Measurements from ENCODE around the gene OSBPL1A. TPM values are rescaled to one million over a fixed set of nuclear protein-coding genes. Genes with fewer than 3 reads are reported as not detected.

Gene OSBPL1A
- total and polyA plus RNA-seq, 10 of the 15 experiments (the other 5 are each of a cell fraction or from before 2014, with no cell fraction given), result 0.02 to 0.83 (median 0.11) TPM; not detected in 6

DNA sequence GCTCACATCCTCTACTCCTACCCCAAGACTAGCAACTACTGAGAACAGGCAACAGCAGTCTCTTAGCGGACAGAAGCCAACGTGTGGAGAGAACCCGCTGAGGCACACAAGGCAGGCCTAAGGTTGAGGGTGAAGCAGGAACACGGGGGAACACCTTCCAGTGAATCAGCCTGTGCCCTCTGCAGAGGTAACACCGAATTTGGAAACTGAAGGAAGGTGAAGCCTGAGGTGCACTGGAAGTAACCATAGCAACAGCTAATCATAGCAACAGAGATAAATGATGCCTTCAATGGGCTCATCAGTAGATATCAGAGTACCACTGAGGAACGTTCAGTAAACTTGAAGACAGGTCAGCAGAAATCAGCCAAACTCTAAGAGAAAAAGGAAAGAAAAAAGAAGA, 43.3 kb downstream of the OSBPL1A start:
- ChIA-PET POLR2A (no interaction called here), RAD21 (ENCODE audit: unreplicated experiment) (interaction anchor here (1.3 kb wide), 1 partner anchor 178 kb away, joined by 3 read pairs; no protein-coding TSS in a partner anchor), SMC1A (ENCODE audit: uncharacterized antibody, unreplicated experiment) (no interaction called here), CTCF (no interaction called here)
- no peaks in the 10 kb centered on the region for H3K4me1 ChIP-seq (ENCODE audit: control insufficient read depth, insufficient read depth, low read length)
- no peak overlapping the region for H3K27ac ChIP-seq (ENCODE audit: control insufficient read depth, insufficient read depth)
- H3K79me2 ChIP-seq (ENCODE audit: control insufficient read depth, insufficient read depth, low read length), result no peaks in the 10 kb centered on the region
- no TSS peak for BruUV-seq (replicated peaks)
- H3K4me2 ChIP-seq (ENCODE audit: control insufficient read depth, insufficient read depth), result no peak overlapping the region
- intact Hi-C loops (cut with micrococcal nuclease; ENCODE audit: unreplicated experiment), result no loop called here
- in situ Hi-C loops (cut with MboI), result no loop called here
- ATAC-seq, result no peak
- TF ChIP-seq RUNX3 (IDR thresholded peaks at IDR 0.05; ENCODE audit: low read length) (no peak), ZSCAN29 (IDR thresholded peaks at IDR 0.05) (no peak), SRF (IDR thresholded peaks at IDR 0.05; ENCODE audit: low read depth in 2 of 2, low read length in 2 of 2) (no peak), CHD1 (IDR thresholded peaks at IDR 0.05; ENCODE audit: low read depth, low read length) (no peak), CBX5 (IDR thresholded peaks at IDR 0.05; ENCODE audit: low read depth) (no peak), PAX5 (IDR thresholded peaks at IDR 0.05; ENCODE audit: borderline replicate concordance, low read depth, low read length) (no peak)
- TF ChIP-seq, protein P1, sequence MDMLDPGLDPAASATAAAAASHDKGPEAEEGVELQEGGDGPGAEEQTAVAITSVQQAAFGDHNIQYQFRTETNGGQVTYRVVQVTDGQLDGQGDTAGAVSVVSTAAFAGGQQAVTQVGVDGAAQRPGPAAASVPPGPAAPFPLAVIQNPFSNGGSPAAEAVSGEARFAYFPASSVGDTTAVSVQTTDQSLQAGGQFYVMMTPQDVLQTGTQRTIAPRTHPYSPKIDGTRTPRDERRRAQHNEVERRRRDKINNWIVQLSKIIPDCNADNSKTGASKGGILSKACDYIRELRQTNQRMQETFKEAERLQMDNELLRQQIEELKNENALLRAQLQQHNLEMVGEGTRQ (IDR thresholded peaks at IDR 0.05; ENCODE audit: borderline replicate concordance, low read depth, low read length), result no peak
- TF ChIP-seq, protein P2, sequence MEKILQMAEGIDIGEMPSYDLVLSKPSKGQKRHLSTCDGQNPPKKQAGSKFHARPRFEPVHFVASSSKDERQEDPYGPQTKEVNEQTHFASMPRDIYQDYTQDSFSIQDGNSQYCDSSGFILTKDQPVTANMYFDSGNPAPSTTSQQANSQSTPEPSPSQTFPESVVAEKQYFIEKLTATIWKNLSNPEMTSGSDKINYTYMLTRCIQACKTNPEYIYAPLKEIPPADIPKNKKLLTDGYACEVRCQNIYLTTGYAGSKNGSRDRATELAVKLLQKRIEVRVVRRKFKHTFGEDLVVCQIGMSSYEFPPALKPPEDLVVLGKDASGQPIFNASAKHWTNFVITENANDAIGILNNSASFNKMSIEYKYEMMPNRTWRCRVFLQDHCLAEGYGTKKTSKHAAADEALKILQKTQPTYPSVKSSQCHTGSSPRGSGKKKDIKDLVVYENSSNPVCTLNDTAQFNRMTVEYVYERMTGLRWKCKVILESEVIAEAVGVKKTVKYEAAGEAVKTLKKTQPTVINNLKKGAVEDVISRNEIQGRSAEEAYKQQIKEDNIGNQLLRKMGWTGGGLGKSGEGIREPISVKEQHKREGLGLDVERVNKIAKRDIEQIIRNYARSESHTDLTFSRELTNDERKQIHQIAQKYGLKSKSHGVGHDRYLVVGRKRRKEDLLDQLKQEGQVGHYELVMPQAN (conservative IDR thresholded peaks at IDR 0.05), result no peak
- TF ChIP-seq, protein P3, sequence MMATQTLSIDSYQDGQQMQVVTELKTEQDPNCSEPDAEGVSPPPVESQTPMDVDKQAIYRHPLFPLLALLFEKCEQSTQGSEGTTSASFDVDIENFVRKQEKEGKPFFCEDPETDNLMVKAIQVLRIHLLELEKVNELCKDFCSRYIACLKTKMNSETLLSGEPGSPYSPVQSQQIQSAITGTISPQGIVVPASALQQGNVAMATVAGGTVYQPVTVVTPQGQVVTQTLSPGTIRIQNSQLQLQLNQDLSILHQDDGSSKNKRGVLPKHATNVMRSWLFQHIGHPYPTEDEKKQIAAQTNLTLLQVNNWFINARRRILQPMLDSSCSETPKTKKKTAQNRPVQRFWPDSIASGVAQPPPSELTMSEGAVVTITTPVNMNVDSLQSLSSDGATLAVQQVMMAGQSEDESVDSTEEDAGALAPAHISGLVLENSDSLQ (IDR thresholded peaks at IDR 0.05), result no peak
- no peaks in the 10 kb centered on the region for H3K27me3 ChIP-seq (replicated peaks in 1 of 2; ENCODE audit: control insufficient read depth in 2 of 2, insufficient read depth in 2 of 2, low read length in 1 of 2)
- H3K4me3 ChIP-seq, result no peak overlapping the region
- H2AFZ ChIP-seq (ENCODE audit: control insufficient read depth, low read depth, low read length), result no peak overlapping the region
- no peak for DNase-seq (ENCODE audit: low read depth, low spot score)
- no peaks in the 10 kb centered on the region for H3K36me3 ChIP-seq (ENCODE audit: control insufficient read depth in 2 of 2, insufficient read depth in 2 of 2, low read length in 1 of 2)
- no peaks in the 10 kb centered on the region; the same call in 2 of the 3 replicates for H3K9me3 ChIP-seq (replicated peaks; ENCODE audit: control insufficient read depth, insufficient read depth, low read length)
- H4K20me1 ChIP-seq (ENCODE audit: control insufficient read depth, insufficient read depth), result no peaks in the 10 kb centered on the region
- WGBS (ENCODE audit: insufficient coverage, insufficient replicate concordance, low lambda C conversion rate, missing lambda C conversion rate), result 16% methylated on average over 6 of the region's 6 CpGs
- H3K9ac ChIP-seq (ENCODE audit: control insufficient read depth, insufficient read depth, low read length), result no peak overlapping the region
- no peak for FAIRE-seq
